GM21526 (cell line): ENCODE data around the gene ELP4.
A peak's percentile ranks its signal among the peaks of the same experiment; 100 is the strongest.
"Not testable (repeated sequence)": the region's sequence is repeated elsewhere in the genome, so short reads cannot be mapped to it uniquely, and the experiment has no call there.

ENCODE experiments used
- ATAC-seq: cut with Tn5 transposase; IDR thresholded peaks from one replicate; pipeline ENCODE4 v1.9.1; 2021; ENCODE audit warnings: moderate library complexity; ENCODE audit not compliant: unreplicated experiment, low FRiP score

ELP4 gene

DNA sequence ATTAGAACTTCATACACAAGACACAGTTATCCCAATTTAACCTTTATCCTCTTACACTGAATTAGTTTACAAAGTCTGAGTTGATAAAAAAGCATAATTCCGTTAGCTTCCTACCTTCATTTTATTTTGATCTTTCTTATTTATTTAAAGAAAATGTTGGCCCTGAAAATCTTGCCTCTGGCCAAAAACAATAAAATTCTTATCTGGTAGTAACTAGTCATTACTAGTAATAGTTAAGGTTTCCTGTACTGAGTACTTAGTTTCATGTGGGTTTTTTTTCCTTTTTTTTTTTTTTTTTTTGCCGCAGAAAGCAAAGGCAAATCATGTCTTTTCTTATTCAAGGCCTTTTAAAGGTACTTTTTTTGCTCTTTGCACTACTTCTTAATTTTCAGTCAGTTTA is 180.9 kb downstream of the ELP4 start:
- ATAC-seq: no peak

DNA sequence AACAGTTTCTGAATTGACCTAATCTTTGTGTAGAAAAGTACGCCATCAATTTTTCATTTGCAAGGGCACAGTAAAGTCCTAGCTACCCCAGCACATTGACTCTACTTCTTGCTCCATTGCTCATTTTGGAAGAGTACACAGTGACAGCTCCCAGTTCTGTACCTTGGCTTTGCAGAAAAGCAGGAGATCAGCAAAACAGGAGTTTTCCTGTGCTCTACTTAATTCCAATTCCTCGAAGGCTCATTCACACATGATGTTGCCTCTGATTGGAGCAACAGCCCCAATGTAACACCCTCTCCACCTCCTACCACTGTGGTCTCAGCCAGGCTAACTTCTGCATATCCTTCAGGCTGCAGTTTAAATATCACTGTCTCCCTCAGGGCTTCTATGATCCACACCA is 182.9 kb downstream of the ELP4 start:
- ATAC-seq: no peak

DNA sequence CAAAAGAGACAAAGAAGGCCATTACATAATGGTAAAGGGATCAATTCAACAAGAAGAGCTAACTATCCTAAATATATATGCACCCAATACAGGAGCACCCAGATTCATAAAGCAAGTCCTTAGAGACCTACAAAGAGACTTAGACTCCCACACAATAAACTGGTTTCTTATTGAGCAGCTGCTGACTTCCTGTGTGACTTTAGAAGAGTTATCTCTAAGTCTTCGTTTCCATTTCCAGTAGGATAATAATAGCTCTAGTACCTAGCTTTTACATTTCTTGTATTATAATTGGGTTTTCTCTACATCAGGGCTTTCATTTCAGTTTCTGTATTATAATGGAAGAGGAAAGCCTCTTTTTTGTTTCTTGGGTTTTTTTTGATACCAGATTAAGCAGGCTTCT is 187.5 kb downstream of the ELP4 start:
- ATAC-seq: peak; percentile 96

DNA sequence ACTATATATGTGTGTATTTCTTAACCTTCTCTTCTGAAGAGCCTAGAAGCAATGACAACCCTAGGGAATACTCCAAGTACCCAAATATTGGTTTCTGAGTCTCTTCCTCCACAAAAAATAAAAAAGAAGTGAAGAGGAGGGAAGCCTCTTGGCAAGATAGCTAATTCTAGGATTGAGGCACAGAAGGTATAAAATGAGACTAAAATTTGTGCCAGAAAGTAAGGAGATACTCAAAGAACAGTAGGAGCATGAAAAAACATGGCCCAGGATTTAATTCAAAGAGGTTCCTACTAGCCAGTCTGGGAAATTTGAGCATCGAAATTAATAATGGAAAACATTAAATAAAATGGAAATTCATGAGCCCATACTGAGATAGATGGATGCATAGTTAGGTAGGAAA is 189.5 kb downstream of the ELP4 start:
- no peak for ATAC-seq

DNA sequence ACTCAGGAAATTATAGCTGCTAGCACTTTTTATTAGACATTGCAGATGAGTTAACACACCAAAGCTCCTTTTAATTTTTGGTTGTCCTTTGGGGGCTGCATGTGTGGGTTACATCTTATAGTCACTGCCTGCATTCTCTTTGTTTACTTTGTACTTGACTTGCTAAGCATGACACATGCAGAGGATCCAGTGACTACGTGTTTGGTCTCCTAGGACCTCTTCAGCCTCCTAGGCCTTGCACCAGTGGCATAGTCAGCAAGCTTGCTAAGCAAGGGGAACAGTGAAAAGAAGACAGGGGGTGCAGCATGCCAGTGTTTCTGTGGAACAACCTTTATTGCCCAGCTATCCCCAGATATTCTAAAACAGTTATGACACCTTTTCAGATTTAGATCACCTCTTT is 193.4 kb downstream of the ELP4 start:
- no peak for ATAC-seq

DNA sequence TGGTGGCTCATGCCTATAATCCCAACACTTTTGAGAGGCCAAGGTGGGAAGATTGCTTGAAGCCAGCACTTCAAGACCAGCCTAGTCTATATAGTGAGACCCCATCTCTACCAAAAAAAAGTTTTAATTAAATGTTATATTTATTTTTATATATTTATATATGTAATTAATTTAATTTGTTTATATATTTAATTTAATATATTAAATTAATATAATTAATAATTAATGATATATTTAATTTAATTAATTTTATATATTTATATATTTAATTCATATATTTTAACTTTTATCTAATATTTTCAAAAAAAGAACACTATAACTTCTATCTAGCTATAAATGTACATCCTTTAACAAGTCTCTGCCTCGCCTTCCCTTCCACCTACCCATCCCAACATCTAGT is 196.8 kb downstream of the ELP4 start:
- no peak for ATAC-seq

DNA sequence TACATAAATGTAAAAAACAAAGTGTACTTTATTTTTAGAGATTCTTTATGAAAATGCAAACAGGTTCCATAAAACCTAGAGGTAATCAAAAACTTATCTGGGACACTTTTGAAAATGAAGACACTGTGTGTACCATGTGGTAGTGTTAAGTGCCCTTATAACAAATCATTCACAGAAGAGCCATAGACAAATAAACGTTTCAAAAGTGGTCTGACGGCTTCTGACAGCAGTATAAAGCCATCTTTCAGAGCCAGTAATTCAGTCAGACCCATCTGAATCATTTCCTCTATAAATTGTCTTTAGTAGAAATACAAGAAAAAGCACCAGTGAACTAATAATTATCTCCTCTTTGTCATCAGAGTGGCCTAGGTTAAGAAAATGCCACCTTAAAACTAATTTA is 201.6 kb downstream of the ELP4 start:
- no peak for ATAC-seq

DNA sequence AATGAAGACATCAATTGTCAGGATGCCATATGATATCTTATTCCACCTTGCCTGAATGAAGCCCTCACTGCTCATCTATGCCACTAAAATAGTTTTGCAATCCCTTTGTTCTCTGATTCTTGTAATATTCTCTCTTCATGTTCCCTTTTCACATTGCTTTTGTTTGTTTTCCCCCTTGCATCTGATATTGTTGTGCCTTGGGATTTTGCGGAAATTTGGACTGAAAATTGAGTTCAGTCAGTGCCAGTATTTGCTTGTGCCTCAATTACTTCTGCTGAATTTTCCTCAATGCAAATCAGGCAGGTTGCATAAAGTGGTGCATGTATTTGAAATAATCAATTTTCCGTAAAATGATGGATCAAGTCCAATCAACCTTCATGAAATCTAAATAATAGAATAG is 203.3 kb downstream of the ELP4 start:
- ATAC-seq: no peak

DNA sequence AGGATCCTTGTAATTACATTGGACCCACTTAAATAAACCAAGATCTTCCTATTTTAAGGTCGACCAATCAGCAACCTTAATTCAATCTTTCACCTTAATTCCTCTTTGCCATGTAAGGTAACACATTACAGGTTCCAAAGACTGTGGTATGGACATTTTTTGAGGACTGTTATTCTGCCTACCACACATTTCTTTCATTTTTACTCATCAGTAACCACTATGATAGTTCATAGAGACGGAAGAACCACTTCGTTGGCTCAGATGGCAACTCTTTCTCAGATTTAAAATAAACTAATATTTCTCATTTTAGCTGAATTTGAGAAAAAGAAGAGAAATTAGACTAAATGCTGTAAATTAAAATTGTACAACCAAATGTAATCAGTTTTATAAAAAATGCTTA is 205.3 kb downstream of the ELP4 start:
- ATAC-seq: no peak

DNA sequence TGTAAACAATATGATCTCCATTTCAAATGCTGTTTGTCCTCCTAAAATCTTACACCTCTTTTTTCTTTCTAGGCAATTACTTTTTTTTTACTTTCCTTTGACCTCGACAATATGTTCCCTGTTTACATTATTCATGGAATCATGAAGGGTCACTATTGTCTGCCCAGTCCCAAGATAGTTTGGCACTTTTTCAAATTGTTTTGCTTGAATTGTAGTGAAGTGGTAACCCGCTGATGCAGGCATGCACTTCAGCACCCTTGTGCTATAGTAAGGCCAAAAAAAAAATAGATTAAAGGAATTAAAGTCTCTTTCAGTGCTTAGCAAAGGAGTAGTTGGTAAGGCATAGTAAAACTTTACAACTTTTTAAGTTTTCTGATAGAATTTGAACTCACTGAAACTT is 210.7 kb downstream of the ELP4 start:
- ATAC-seq: no peak

DNA sequence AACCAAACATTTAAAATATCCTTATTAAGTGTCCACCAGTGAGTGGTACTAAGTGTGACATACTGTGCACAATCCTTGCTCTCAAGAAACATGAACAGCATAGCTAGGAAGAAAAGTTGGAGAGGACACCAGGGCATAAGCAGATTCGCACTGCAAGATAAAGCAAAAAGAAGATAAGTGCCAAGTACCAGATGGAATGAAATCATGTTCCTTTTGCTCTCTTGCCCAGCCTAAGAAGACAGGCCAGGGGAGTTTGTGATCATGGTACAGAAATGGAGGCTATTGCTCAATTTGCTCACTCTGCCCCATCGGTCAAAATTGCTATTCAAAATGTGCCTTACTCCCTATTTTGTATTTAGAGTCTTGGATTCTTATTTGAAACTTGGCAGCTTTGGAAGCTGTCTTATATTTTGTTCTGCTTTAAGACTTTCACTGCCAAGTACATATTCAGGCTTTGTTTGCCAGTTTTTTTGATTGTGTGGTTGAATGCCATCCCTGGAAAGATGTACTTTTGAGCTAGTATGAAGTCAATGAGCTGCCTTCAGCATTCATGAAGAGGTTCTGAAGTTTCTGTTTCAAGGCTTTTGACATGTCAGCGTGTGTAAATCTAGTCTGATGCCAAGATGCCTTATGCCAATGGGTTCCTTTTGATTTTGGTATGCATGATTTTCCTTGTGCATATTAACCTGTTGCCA is 211.3 kb downstream of the ELP4 start:
- ATAC-seq: no peak

DNA sequence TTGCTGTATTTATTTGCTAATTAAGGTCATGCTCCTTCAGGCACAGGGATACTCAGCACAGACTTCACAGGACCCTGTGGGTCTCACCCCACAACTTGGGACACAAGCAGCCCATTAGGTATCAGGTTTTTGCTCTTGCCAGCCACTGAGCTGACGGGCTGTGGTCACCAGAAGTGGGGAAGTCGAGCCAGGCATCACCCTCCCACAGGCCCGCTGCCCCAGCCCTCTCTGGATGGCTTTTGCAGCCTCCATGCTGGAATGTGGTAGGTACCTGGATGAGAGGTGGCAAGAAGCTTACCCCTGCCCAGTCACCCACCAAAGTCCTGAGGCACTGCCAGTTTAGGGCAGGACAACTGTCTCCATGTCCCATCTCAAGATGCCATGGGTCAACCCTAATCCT is 213.2 kb downstream of the ELP4 start:
- ATAC-seq: no peak

DNA sequence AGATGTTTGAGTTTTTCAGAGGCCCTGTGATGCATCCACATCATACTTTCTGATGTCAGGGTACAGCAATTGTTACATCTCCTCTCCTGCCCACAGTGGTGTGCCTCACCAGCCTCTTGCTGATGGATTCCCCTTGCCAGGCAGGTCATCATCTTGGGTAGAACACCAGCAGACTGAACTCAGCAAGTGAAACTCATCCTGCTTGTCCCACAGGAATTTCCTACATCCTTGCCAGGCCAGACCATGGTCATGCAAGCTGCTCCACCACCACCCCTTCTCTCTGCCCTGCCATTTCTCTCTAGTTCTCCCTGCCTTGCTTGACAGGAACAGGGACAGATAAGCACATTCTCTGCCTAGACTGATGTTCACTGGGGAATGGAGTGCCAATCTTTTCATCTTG is 215.6 kb downstream of the ELP4 start:
- ATAC-seq: no peak

DNA sequence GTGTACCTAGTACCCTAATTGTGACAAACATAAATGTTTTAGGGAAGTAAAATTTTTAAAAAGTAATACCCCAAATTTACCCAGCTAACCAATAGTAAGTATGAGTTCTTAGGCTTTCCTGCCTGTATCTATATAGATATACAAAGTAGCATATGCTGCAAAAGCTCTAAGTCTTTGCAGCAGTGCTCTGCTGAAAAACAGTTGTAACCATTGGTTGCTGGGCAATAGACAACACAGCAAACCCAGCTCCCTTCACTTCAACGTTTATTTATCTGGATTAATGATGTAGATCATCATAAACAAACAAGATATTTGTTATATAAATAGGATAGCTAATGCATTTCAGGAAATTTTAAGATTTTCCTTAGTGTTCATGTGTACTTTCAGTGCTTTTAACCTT is 218.9 kb downstream of the ELP4 start:
- ATAC-seq: no peak

DNA sequence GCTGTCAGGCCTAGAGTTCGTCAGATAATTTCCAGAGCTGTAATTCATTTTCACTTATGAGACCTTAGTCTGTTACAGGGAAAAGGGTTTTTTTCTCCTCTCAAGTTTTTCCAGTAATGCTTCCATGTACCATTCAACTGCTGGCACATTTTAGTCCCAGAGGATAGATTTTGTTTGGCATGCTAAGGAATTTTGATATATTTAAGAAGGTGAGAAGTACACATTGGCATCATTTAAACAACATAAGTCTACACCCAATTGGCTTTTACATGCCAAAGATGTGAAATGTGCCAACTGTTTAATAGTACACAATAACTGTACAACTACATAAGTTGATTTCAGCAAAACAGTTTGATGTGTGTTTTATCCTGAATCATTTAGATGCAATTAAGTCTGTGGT is 230.6 kb downstream of the ELP4 start:
- ATAC-seq: no peak

DNA sequence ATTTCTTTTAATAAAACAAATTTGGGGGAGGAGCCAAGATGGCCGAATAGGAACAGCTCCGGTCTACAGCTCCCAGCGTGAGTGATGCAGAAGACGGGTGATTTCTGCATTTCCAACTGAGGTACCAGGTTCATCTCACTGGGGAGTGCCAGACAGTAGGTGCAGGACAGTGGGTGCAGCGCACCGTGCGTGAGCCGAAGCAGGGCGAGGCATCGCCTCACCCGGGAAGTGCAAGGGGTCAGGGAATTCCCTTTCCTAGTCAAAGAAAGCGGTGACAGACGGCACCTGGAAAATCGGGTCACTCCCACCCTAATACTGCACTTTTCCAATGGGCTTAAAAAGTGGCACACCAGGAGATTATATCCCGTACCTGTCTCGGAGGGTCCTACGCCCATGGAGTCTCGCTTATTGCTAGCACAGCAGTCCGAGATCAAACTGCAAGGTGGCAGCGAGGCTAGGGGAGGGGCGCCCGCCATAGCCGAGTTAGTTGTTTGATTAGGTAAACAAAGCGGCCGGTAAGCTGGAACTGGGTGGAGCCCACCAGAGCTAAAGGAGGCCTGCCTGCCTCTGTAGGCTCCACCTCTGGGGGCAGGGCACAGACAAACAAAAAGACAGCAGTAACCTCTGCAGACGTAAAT is 231.3 kb downstream of the ELP4 start:
- not testable (repeated sequence) for ATAC-seq

DNA sequence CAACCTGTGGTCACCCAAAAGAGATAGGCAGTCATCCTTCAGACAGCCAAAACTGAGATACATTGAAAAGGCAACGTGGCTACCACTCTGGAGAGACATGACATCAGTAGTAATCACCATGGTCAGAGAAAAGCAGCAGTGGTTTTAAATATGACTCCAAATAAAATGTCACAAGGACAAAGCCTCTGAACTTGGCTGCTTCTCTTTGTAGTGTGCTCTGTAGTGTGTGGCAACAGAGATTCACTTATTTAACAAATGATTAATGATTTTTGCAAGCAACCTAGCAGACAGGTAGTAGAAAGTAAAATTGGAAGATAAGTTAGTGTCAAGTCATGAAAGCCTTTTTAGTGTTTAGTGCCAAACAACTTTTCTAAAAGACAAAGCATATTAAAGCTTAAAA is 238.0 kb downstream of the ELP4 start:
- ATAC-seq: no peak

DNA sequence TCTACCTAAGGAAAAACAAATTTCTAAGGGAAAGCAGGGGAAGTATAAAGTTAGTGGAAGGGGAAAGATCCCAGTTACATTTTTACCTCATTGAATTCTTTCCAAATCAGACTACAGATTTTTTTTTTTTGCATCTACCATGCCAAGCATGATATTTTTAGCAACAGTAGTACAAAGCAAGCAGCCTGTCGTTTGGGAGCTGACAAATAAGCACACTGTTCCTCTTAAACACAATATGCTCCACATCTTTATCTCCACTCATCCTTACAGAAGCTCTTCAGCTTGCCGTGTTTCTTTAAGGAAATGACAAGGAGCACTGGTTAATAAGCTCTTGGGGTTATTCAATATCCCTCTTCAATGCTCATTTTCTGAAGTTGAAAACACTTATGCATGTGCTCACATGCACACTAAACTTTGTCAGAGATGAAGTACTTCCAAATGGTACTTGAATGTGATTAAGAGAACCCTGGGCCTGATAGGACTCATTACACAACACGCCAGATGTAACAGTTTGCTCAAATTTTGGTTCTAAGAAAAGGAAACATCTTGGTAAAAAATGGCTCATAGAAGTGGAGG is 247.8 kb downstream of the ELP4 start:
- no peak for ATAC-seq

DNA sequence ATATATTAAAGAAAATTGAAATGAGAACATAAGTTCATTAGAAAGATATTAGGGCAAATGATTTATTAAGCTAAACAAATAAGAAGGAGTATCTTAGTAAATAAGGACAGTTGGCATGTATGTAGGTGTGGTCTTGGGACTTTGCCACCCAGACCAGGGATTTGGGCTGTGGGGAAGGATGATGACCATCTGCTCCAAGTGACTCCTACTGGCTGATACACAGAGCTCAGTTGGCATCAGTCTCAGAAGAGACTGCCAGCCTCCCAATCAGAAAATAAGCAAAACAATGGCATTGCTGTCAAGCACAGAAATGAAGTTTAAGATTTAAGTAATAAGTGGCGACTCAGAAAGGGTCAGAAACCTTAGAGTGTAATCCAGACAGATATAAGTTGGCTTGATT is 252.1 kb downstream of the ELP4 start:
- no peak for ATAC-seq

DNA sequence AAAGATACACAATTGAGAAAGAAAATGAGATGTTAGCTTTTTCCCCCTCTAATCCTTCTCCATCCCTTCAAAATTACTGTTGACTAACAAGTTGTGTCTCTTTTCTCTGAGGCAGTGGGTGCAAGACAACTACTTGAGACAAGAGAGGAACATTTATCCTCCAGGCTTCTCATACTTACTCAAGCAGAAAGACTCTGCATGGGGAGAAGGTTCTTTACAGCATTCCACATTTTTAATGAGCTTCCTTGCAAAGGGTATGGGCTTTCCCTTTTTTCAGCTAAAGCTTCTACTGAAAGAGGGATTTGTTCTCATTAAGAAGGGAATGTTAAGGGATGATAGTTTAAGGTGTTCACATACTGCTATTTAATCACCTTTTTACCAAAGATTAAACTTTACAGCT is 253.7 kb downstream of the ELP4 start:
- no peak for ATAC-seq

DNA sequence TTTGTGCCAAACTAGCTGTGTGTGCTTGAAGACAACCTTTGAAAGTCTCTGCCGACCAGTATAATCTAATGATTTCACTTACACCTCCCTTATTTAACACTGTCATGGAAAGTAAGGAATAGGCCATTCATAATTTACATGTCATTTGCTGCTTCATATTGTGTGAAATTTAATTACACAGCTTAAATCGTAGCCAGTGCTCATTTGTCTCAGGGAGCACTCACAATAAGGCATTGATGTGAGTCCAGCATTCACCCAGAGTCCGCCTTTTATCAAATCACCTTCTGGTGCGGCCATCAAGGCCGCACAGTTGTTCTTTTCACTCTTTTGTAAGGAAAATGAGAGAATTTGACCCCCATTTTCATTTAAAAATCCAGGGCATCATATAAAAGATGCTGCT is 254.7 kb downstream of the ELP4 start:
- ATAC-seq: no peak

DNA sequence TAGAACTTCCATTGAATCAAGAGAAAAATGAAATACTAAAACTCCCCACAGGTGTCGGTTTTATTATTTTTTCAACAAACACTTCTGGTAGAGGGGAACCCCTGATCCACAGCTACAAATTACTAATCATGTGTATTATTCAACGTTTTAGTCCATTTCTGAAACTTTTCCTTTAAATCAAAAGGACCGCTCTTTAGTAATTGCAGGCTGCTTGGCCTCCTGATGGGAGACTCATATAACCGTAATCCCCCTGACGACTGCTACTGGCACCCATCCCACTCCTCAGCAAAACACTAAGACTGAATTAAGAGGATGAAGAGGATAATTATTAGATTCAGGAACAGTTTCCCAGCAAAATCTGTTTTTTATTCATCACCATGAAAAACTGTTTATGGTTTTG is 255.2 kb downstream of the ELP4 start:
- ATAC-seq: no peak
